ENCODE data around the gene PALS2.

DNA sequence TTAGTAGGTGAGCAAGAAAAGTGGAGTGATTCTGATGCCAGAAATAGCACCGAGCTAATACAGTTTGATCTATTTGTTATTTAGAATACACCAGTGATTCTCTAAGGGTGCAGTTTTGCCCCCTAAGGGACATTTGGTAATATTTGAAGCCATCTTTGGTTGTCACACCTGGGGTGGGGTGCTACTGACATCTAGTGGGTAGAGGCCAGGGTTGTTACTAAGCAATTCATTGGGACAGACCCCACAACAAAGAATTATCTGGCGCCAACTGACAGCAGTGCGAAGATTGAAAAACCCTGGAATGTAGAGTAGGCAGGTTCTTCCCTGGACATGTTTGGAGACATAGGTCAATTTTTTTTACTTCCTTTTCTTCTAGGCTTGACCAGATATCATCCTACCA is 14.6 kb downstream of the PALS2 start:
- TF ChIP-seq POLR2A (IDR thresholded peaks at IDR 0.05; ENCODE audit: low read length), result no peak
- no peak for TF ChIP-seq GATA1 (IDR thresholded peaks at IDR 0.05; ENCODE audit: low read depth, low read length)

Measured in erythroblast (primary cell).